HepG2 (cell line): ENCODE data around the gene KIF22. TPM values are rescaled to one million over a fixed set of nuclear protein-coding genes. Genes with fewer than 3 reads are reported as not detected.

Experiments
- GLI4 ChIP-seq: sonication (generic); formaldehyde crosslinking; IDR thresholded peaks from 2 replicates; pipeline ENCODE4 v1.5.1; 2020; ENCODE audit warnings: missing genetic modification reagents, mild to moderate bottlenecking, moderate library complexity, borderline replicate concordance
- HDAC2 ChIP-seq: sonication (generic); formaldehyde crosslinking; IDR thresholded peaks from 2 replicates; pipeline ENCODE4 v1.4.0; 2020; ENCODE audit warnings: missing genetic modification reagents
- HIC2 ChIP-seq: sonication (generic); formaldehyde crosslinking; IDR thresholded peaks from 2 replicates; pipeline ENCODE4 v1.9.0; 2022; ENCODE audit warnings: low read depth, missing genetic modification reagents
- HNRNPK ChIP-seq: fragments of 200-400 bp; formaldehyde crosslinking; IDR thresholded peaks from 2 replicates; pipeline ENCODE4 v1.6.1; 2018; ENCODE audit warnings: low read length, low read depth, moderate library complexity, mild to moderate bottlenecking; ENCODE audit not compliant: poor library complexity, severe bottlenecking
- IKZF5 ChIP-seq: IDR thresholded peaks from 2 replicates; pipeline ENCODE4 v1.6.1; 2018; ENCODE audit warnings: missing genetic modification reagents, mild to moderate bottlenecking, missing compliant biosample characterization
- IRF1 ChIP-seq: sonication (generic); formaldehyde crosslinking; IDR thresholded peaks from 2 replicates; pipeline ENCODE4 v1.4.0; 2020; ENCODE audit warnings: low read depth, mild to moderate bottlenecking, missing genetic modification reagents
- KDM1A ChIP-seq: IDR thresholded peaks from 2 replicates; pipeline ENCODE4 v1.6.1; 2016; ENCODE audit warnings: missing compliant biosample characterization
- POLR2AphosphoS2 ChIP-seq: IDR thresholded peaks from 2 replicates; pipeline ENCODE4 v1.6.1; 2011; ENCODE audit warnings: low read depth, low read length, improper control_type of control experiment
- TSC22D2 ChIP-seq: sonication (generic); formaldehyde crosslinking; IDR thresholded peaks from 2 replicates; pipeline ENCODE4 v1.5.1; 2020; ENCODE audit warnings: missing genetic modification reagents, mild to moderate bottlenecking, borderline replicate concordance
- ZBTB34 ChIP-seq: sonication (generic); formaldehyde crosslinking; IDR thresholded peaks from 2 replicates; pipeline ENCODE4 v1.8.0; 2022; ENCODE audit warnings: mild to moderate bottlenecking, missing genetic modification reagents
- ZFP36 ChIP-seq: fragments of 150-350 bp; IDR thresholded peaks from 2 replicates; pipeline ENCODE4 v1.6.1; 2018; ENCODE audit warnings: borderline replicate concordance, low read length, low read depth; ENCODE audit not compliant: partially characterized antibody
- ZFYVE20 ChIP-seq: sonication (generic); formaldehyde crosslinking; IDR thresholded peaks from 2 replicates; pipeline ENCODE4 v1.8.0; 2023; ENCODE audit warnings: low read depth, mild to moderate bottlenecking, moderate library complexity, missing genetic modification reagents, borderline replicate concordance
- ZNF451 ChIP-seq: sonication (generic); formaldehyde crosslinking; IDR thresholded peaks from 2 replicates; pipeline ENCODE4 v1.5.0; 2020; ENCODE audit warnings: mild to moderate bottlenecking, missing genetic modification reagents
- ZNF609 ChIP-seq: sonication (generic); formaldehyde crosslinking; IDR thresholded peaks from 2 replicates; pipeline ENCODE4 v1.4.0; 2020; ENCODE audit warnings: mild to moderate bottlenecking, missing genetic modification reagents, borderline replicate concordance
- ZNF878 ChIP-seq: sonication (generic); formaldehyde crosslinking; IDR thresholded peaks from 2 replicates; pipeline ENCODE4 v1.8.1; 2023; ENCODE audit warnings: mild to moderate bottlenecking, missing genetic modification reagents, moderate library complexity
- ZNF879 ChIP-seq: sonication (generic); formaldehyde crosslinking; IDR thresholded peaks from 2 replicates; pipeline ENCODE4 v1.8.1; 2023; ENCODE audit warnings: missing genetic modification reagents
- polyA plus RNA-seq, 8 experiments: library from polyadenylated mRNA; depleted of rRNA in 3 of 8; stranded (reverse) in 7 of 8; unstranded in 1 of 8; fragments of >200 nt; fragmentation: Illumina TruSeq in 4 of 8; extraction: Trizol in 4 of 8; gene quantifications; 2 replicates each; pipeline versions ENCODE4 v1.2.1 to v1.2.3, GENCODE V29; 2011 to 2016; ENCODE audit warnings: low read depth in 4 of 8, missing spikeins in 1 of 8, mixed read lengths in 1 of 8; ENCODE audit not compliant: insufficient read depth in 1 of 8
- total RNA-seq, 5 experiments: library from RNA; depleted of rRNA; stranded (reverse); fragments of >200 nt; fragmentation: Illumina TruSeq; extraction: Trizol; gene quantifications; 2 replicates each; pipeline ENCODE4 v1.2.3, GENCODE V29; 2016; ENCODE audit warnings: low read depth in 1 of 5

Gene KIF22
- total and polyA plus RNA-seq, 2 of the 13 experiments (the other 11 are each of a cell fraction or from before 2014, with no cell fraction given) = 95.8 to 118 TPM

GRCh38 chr16:29815793-29816693 is 25.5 kb downstream of the KIF22 start, which contains the start of gene PAGR1 (continued):
- TF ChIP-seq ZNF879 (CRISPR knock-in tag) (peak; percentile 95), KDM1A (CRISPR knock-in tag) (0 out of 2 replicates have a peak, but pooled peaks have one; percentile 9), HNRNPK (no peak), ZNF878 (CRISPR knock-in tag) (no peak), ZFP36 (no peak), HIC2 (CRISPR knock-in tag) (no peak), HDAC2 (CRISPR knock-in tag) (peak; percentile 75), IKZF5 (CRISPR knock-in tag) (peak; percentile 96), IRF1 (CRISPR knock-in tag) (peak; percentile 64; the same call in 1 of the 2 replicates), TSC22D2 (CRISPR knock-in tag) (0 out of 2 replicates have a peak, but pooled peaks have one; percentile 69), ZBTB34 (CRISPR knock-in tag) (no peak), POLR2AphosphoS2 (no peak), ZNF451 (CRISPR knock-in tag) (peak; percentile 17; the same call in 1 of the 2 replicates), ZNF609 (CRISPR knock-in tag) (peak; percentile 40; the same call in 1 of the 2 replicates), ZFYVE20 (CRISPR knock-in tag) (peak; percentile 74; the same call in 1 of the 2 replicates), GLI4 (CRISPR knock-in tag) (peak; percentile 98; the same call in 1 of the 2 replicates)
